ENCODE data around the gene CDPF1. TPM values are rescaled to one million over a fixed set of nuclear protein-coding genes. Genes with fewer than 3 reads are reported as not detected.

Gene CDPF1
- total and polyA plus RNA-seq, 2 of the 4 experiments (the other 2 are of a cell fraction) = 11.5 to 14.5 TPM

DNA sequence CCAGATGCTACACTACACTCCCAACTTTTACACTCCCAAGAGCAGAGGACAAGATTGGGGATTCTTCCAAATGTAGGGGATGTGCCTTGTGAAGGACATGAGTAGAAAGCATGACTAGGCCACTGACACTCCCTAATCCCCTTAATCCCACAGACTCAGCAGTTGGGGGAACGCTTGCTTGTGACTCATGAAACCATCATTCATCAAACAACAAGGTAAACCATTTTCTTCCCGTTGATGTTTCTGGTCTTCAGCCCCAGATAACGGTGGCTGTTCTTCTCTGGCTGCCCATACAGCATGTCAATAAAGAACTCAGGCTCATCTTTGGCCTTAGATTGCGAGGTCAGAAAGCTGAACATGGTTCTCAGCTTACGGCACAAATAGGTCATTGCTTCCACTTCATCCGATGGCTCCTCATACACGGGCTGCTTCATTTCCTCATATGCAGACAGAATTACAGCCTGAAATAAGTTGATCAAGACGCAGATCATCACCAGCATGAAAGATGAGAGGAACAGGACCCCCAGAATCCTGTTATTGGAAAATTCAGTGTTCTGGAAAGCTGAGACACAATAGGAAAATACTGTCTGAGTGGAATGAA, 6.4 kb upstream of the CDPF1 start:
- H3K56ac ChIP-seq (ENCODE audit: extremely low read depth, insufficient read depth, low read length) = no peak overlapping the region
- DNase-seq (peak; percentile 63), ATAC-seq (ENCODE audit: low read depth) (peak; percentile 54)
- ChIA-PET POLR2A (ENCODE audit: unreplicated experiment) (no interaction called here), CTCF (no interaction called here)
- no peak overlapping the region for H2BK120ac ChIP-seq (ENCODE audit: low read depth, low read length)
- no peak overlapping the region for H3K14ac ChIP-seq (replicated peaks; ENCODE audit: low read depth, low read length)
- H2AK9ac ChIP-seq (replicated peaks; ENCODE audit: low read depth, low read length, poor library complexity) = no peak overlapping the region
- no peaks in the 10 kb centered on the region for H4K20me1 ChIP-seq (ENCODE audit: insufficient read depth, low read length)
- no peak overlapping the region for H2AFZ ChIP-seq (replicated peaks; ENCODE audit: low read length, poor library complexity)
- H3K9me3 ChIP-seq (ENCODE audit: control insufficient read depth, insufficient read depth, low read length) = peaks cover 13% of the 10 kb centered on the region
- peaks cover 2% of the 10 kb centered on the region; the same call in 1 of the 2 replicates for H3K4me1 ChIP-seq (ENCODE audit: control insufficient read depth, insufficient read depth, low read length)
- dilution Hi-C loops (cut with HindIII; ENCODE audit: low sequenced_read_pairs, unreplicated experiment) (no loop called here), in situ Hi-C loops (cut with MboI; ENCODE audit: low sequenced_read_pairs) (no loop called here), intact Hi-C loops (cut with micrococcal nuclease) (no loop called here)
- no peaks in the 10 kb centered on the region for H3K36me3 ChIP-seq (ENCODE audit: control insufficient read depth, insufficient read depth, low read length)
- H3K4me3 ChIP-seq (ENCODE audit: insufficient read depth, low read depth, low read length) = no peak overlapping the region
- TF ChIP-seq NFE2L2 (IDR thresholded peaks at IDR 0.05; ENCODE audit: low read depth, low read length) (0 out of 2 replicates have a peak, but pooled peaks have one; percentile 3), RAD21 (IDR thresholded peaks at IDR 0.05; ENCODE audit: low read length) (no peak), MAFK (IDR thresholded peaks at IDR 0.05; ENCODE audit: low read depth, low read length) (peak; percentile 48; the same call in 1 of the 2 replicates), MAZ (IDR thresholded peaks at IDR 0.05; ENCODE audit: borderline replicate concordance, low read depth, low read length) (no peak), FOS (IDR thresholded peaks at IDR 0.05; ENCODE audit: low read depth, low read length) (peak; percentile 54)
- no TSS peak for BruUV-seq (replicated peaks)
- no peak overlapping the region for H2AK5ac ChIP-seq (ENCODE audit: low read depth, low read length)
- no peak overlapping the region for H4K91ac ChIP-seq (ENCODE audit: insufficient read depth, low read depth, low read length)
- no peak overlapping the region for H4K5ac ChIP-seq (ENCODE audit: low read depth, low read length)
- peaks cover 17% of the 10 kb centered on the region for H3K27me3 ChIP-seq (ENCODE audit: control insufficient read depth, insufficient read depth, low read length)
- no peak overlapping the region for H2BK15ac ChIP-seq (ENCODE audit: low read depth, low read length)
- H2BK20ac ChIP-seq (ENCODE audit: low read depth, low read length) = no peak overlapping the region
- no peak overlapping the region for H3K4me2 ChIP-seq (ENCODE audit: low read depth, low read length)
- H2BK5ac ChIP-seq (ENCODE audit: low read depth, low read length, poor library complexity, severe bottlenecking) = no peak overlapping the region
- H3K79me1 ChIP-seq (ENCODE audit: low read depth in 1 of 2, low read length in 2 of 2) = peaks cover under 1% of the 10 kb centered on the region in 2 experiments; a peak in 1 of 4 replicates
- H3K4ac ChIP-seq (ENCODE audit: low read depth, low read length) = no peak overlapping the region
- H3K23ac ChIP-seq (ENCODE audit: low read depth, low read length) = no peak overlapping the region
- WGBS, 2 experiments (ENCODE audit: extremely low coverage in 2 of 2, insufficient read length in 1 of 2) = 49% methylated on average over 5 of the region's 8 CpGs; no CpG with 5 or more reads in 1 of the 2 experiments
- H3K18ac ChIP-seq (ENCODE audit: low read depth, low read length) = no peak overlapping the region
- H3K27ac ChIP-seq (ENCODE audit: insufficient read depth, low read length) = no peak overlapping the region
- peaks cover 4% of the 10 kb centered on the region; the same call in 1 of the 2 replicates for H3K9me1 ChIP-seq (ENCODE audit: insufficient read depth, low read length)
- no peak overlapping the region for H4K8ac ChIP-seq (ENCODE audit: low read depth in 2 of 2, low read length in 2 of 2)
- no peak overlapping the region for H3K9ac ChIP-seq (ENCODE audit: low read depth, low read length)
